Measurements from ENCODE around the gene MAP2K5. TPM values are rescaled to one million over a fixed set of nuclear protein-coding genes. Genes with fewer than 3 reads are reported as not detected.

MAP2K5 gene
- total and polyA plus RNA-seq, 9 of the 15 experiments (the other 6 are each of a cell fraction or from before 2014, with no cell fraction given) = 0.41 to 16.5 (median 7.5) TPM

- TF ChIP-seq ZHX1 (conservative IDR thresholded peaks at IDR 0.05; ENCODE audit: low read length) (no peak), ZC3H8 (IDR thresholded peaks at IDR 0.05) (no peak), LCOR (CRISPR knock-in tag; IDR thresholded peaks at IDR 0.05) (peak; percentile 23; the same call in 1 of the 2 replicates), SREBF2 (CRISPR knock-in tag; IDR thresholded peaks at IDR 0.05) (no peak), TAF9B (IDR thresholded peaks at IDR 0.05; ENCODE audit: partially characterized antibody) (peak; percentile 51), ZNF398 (CRISPR knock-in tag; IDR thresholded peaks at IDR 0.05) (no peak)
- TF ChIP-seq, protein P1, sequence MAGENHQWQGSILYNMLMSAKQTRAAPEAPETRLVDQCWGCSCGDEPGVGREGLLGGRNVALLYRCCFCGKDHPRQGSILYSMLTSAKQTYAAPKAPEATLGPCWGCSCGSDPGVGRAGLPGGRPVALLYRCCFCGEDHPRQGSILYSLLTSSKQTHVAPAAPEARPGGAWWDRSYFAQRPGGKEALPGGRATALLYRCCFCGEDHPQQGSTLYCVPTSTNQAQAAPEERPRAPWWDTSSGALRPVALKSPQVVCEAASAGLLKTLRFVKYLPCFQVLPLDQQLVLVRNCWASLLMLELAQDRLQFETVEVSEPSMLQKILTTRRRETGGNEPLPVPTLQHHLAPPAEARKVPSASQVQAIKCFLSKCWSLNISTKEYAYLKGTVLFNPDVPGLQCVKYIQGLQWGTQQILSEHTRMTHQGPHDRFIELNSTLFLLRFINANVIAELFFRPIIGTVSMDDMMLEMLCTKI (IDR thresholded peaks at IDR 0.05; ENCODE audit: partially characterized antibody) = no peak
- TF ChIP-seq, protein P2, sequence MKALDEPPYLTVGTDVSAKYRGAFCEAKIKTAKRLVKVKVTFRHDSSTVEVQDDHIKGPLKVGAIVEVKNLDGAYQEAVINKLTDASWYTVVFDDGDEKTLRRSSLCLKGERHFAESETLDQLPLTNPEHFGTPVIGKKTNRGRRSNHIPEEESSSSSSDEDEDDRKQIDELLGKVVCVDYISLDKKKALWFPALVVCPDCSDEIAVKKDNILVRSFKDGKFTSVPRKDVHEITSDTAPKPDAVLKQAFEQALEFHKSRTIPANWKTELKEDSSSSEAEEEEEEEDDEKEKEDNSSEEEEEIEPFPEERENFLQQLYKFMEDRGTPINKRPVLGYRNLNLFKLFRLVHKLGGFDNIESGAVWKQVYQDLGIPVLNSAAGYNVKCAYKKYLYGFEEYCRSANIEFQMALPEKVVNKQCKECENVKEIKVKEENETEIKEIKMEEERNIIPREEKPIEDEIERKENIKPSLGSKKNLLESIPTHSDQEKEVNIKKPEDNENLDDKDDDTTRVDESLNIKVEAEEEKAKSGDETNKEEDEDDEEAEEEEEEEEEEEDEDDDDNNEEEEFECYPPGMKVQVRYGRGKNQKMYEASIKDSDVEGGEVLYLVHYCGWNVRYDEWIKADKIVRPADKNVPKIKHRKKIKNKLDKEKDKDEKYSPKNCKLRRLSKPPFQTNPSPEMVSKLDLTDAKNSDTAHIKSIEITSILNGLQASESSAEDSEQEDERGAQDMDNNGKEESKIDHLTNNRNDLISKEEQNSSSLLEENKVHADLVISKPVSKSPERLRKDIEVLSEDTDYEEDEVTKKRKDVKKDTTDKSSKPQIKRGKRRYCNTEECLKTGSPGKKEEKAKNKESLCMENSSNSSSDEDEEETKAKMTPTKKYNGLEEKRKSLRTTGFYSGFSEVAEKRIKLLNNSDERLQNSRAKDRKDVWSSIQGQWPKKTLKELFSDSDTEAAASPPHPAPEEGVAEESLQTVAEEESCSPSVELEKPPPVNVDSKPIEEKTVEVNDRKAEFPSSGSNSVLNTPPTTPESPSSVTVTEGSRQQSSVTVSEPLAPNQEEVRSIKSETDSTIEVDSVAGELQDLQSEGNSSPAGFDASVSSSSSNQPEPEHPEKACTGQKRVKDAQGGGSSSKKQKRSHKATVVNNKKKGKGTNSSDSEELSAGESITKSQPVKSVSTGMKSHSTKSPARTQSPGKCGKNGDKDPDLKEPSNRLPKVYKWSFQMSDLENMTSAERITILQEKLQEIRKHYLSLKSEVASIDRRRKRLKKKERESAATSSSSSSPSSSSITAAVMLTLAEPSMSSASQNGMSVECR (CRISPR knock-in tag; IDR thresholded peaks at IDR 0.05) = no peak
- TF ChIP-seq, protein P3, sequence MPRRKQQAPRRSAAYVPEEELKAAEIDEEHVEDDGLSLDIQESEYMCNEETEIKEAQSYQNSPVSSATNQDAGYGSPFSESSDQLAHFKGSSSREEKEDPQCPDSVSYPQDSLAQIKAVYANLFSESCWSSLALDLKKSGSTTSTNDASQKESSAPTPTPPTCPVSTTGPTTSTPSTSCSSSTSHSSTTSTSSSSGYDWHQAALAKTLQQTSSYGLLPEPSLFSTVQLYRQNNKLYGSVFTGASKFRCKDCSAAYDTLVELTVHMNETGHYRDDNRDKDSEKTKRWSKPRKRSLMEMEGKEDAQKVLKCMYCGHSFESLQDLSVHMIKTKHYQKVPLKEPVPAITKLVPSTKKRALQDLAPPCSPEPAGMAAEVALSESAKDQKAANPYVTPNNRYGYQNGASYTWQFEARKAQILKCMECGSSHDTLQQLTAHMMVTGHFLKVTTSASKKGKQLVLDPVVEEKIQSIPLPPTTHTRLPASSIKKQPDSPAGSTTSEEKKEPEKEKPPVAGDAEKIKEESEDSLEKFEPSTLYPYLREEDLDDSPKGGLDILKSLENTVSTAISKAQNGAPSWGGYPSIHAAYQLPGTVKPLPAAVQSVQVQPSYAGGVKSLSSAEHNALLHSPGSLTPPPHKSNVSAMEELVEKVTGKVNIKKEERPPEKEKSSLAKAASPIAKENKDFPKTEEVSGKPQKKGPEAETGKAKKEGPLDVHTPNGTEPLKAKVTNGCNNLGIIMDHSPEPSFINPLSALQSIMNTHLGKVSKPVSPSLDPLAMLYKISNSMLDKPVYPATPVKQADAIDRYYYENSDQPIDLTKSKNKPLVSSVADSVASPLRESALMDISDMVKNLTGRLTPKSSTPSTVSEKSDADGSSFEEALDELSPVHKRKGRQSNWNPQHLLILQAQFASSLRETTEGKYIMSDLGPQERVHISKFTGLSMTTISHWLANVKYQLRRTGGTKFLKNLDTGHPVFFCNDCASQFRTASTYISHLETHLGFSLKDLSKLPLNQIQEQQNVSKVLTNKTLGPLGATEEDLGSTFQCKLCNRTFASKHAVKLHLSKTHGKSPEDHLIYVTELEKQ (CRISPR knock-in tag; IDR thresholded peaks at IDR 0.05) = no peak
These were observed 297.6 kb downstream of the MAP2K5 start, which contains the start of gene RNU6-1 (continued) for GRCh38 chr15:67839929-67840748.
